T-cell (primary cell): ENCODE data around the gene LUC7L3. TPM values are rescaled to one million over a fixed set of nuclear protein-coding genes. Genes with fewer than 3 reads are reported as not detected.

Source experiments
- ATAC-seq, 4 experiments: fragments of 200-7000 bp in 3 of 4; fragments of 150-1000 bp in 1 of 4; cut with Tn5 transposase; replicated peaks in 1 of 4; 1 replicate in 3 of 4; 2 replicates in 1 of 4; pipeline ENCODE4 v1.10.0; 2021; ENCODE audit warnings: moderate library complexity in 3 of 4, mild to moderate bottlenecking in 2 of 4, moderate number of reproducible peaks in 1 of 4
- CTCF ChIA-PET, 2 donors: fragments of 300-600 bp; sonication (Branson Sonifier 250); formaldehyde crosslinking; loops; one replicate each; lab custom pipeline; 2022; ENCODE audit warnings: antibody characterized with exemption in 2 of 2; lab: Charles Lee
- POLR2A ChIA-PET, 2 donors: fragments of 300-600 bp; sonication (Branson Sonifier 250); formaldehyde crosslinking; loops; one replicate each; lab custom pipeline; 2022; ENCODE audit warnings: antibody characterized with exemption in 2 of 2; lab: Charles Lee
- DNase-seq, 35 experiments: peaks; one replicate each; pipeline versions ENCODE4 v3.0.0 to v3.0.0-alpha.2; 2013 to 2023
- H3K27ac ChIP-seq: one replicate; pipeline ENCODE4 v1.5.1; 2013; ENCODE audit warnings: low read length
- H3K27me3 ChIP-seq, 2 experiments: replicated peaks in 1 of 2; 1 replicate in 1 of 2; 2 replicates in 1 of 2; pipeline versions ENCODE4 v1.6.1 to v1.7.0; 2013; ENCODE audit warnings: low read length in 1 of 2, mixed read lengths in 1 of 2; ENCODE audit not compliant: control insufficient read depth in 2 of 2, insufficient read depth in 2 of 2; ENCODE audit errors: extremely low read depth in 1 of 2
- H3K36me3 ChIP-seq, 2 donors: 1 replicate in 1 of 2; 2 replicates in 1 of 2; pipeline versions ENCODE4 v1.6.1 to v1.7.0; 2013; ENCODE audit warnings: low read length in 1 of 2; ENCODE audit not compliant: control insufficient read depth in 2 of 2, insufficient read depth in 1 of 2; ENCODE audit errors: extremely low read depth in 1 of 2
- H3K4me1 ChIP-seq, 2 experiments: 1 replicate in 1 of 2; 2 replicates in 1 of 2; pipeline versions ENCODE4 v1.6.1 to v1.7.0; 2013; ENCODE audit warnings: low read length in 2 of 2, mixed read lengths in 1 of 2; ENCODE audit not compliant: insufficient read depth in 2 of 2, control insufficient read depth in 1 of 2; ENCODE audit errors: extremely low read depth in 1 of 2
- H3K4me3 ChIP-seq, 2 donors: 1 replicate in 1 of 2; 2 replicates in 1 of 2; pipeline versions ENCODE4 v1.5.1 to v1.7.0; 2013; ENCODE audit warnings: mild to moderate bottlenecking in 2 of 2, low read length in 1 of 2, moderate library complexity in 1 of 2; ENCODE audit not compliant: control insufficient read depth in 1 of 2; ENCODE audit errors: extremely low read depth in 1 of 2
- H3K9me3 ChIP-seq: 2 replicates; pipeline ENCODE4 v1.7.0; 2013
- H3K27ac Mint-ChIP-seq, 2 donors: one replicate each; pipeline ENCODE4 v1.8.0; 2020 to 2021; ENCODE audit warnings: mild to moderate bottlenecking in 2 of 2, mixed read lengths in 2 of 2
- H3K27me3 Mint-ChIP-seq, 2 donors: one replicate each; pipeline ENCODE4 v1.8.0; 2021 to 2022; ENCODE audit warnings: mixed read lengths in 2 of 2
- H3K36me3 Mint-ChIP-seq: one replicate; pipeline ENCODE4 v1.8.0; 2021; ENCODE audit warnings: mixed read lengths
- H3K4me1 Mint-ChIP-seq, 3 donors: one replicate each; pipeline ENCODE4 v1.8.0; 2020 to 2022; ENCODE audit warnings: mixed read lengths in 3 of 3, mild to moderate bottlenecking in 1 of 3
- H3K4me3 Mint-ChIP-seq, 3 donors: one replicate each; pipeline ENCODE4 v1.8.0; 2020 to 2022; ENCODE audit warnings: mild to moderate bottlenecking in 3 of 3, mixed read lengths in 3 of 3, moderate library complexity in 3 of 3
- H3K9me3 Mint-ChIP-seq, 3 donors: one replicate each; pipeline ENCODE4 v1.8.0; 2020 to 2022; ENCODE audit warnings: mixed read lengths in 3 of 3
- WGBS: methylation state at CpG from one replicate; pipeline ENCODE4 v1.1.5; 2013; ENCODE audit warnings: missing lambda C conversion rate; ENCODE audit not compliant: insufficient coverage; 5-methylcytosine and 5-hydroxymethylcytosine counted together
- total RNA-seq, 35 experiments: library from RNA in 6 of 35; stranded (reverse) in 6 of 35; fragments of 120-200 nt in 1 of 35; gene quantifications; one replicate each; pipeline versions ENCODE4 v1.2.1 to v1.2.4 and lab custom pipeline; 2013 to 2026

Gene LUC7L3
- total RNA-seq, 5 donors from 2014 or later (not counting 1 experiment from before 2014, with no cell fraction given), result 126 to 273 (median 232) TPM

- Mint-ChIP-seq H3K4me1 (peaks cover 28 to 35% (median 31%) of the 10 kb centered on the region in 3 donors), H3K27ac (peak overlapping the region; percentile 74 to 82), H3K4me3 (peak overlapping the region; percentile 64 to 73 (median 64)), H3K36me3 (no peaks in the 10 kb centered on the region), H3K27me3 (peaks cover 0 to 2% of the 10 kb centered on the region in 2 donors), H3K9me3 (no peaks in the 10 kb centered on the region)
- Histone ChIP-seq H3K4me1 (peaks cover 12 to 36% of the 10 kb centered on the region in 2 experiments), H3K27me3 (peaks cover 0 to 18% of the 10 kb centered on the region in 2 experiments), H3K9me3 (no peaks in the 10 kb centered on the region), H3K36me3 (no peaks in the 10 kb centered on the region), H3K4me3 (peak overlapping the region in 1 of 2 donors; percentile 54), H3K27ac (peak overlapping the region; percentile 7)
- 20% methylated on average over 2 of the region's 9 CpGs for WGBS
- CTCF ChIA-PET, result interaction anchor here in 1 of 2 donors (0.6 to 1.8 kb wide), 4 partner anchors 16 to 182 kb away, joined by 3 to 6 read pairs (median 4); no protein-coding TSS in a partner anchor
- POLR2A ChIA-PET, result interaction anchor here (0.6 kb wide), 7 partner anchors 11 to 386 kb away, joined by 3 to 14 read pairs (median 7); partner anchors contain the start of gene LUC7L3 (in 1 of the 2)
- ATAC-seq (peak; percentile 73 to 86 (median 82)), DNase-seq (peak in 33 of 35 experiments; percentile 18 to 77 (median 41))
Measured at GRCh38 chr17:50779747-50780353, 60.4 kb downstream of the LUC7L3 start.

GRCh38 chr17:50781167-50781566 is 61.8 kb downstream of the LUC7L3 start:
- no peak for ATAC-seq
- no peak overlapping the region for H3K27ac ChIP-seq
- POLR2A ChIA-PET, result no interaction called here

GRCh38 chr17:50783193-50783660 is 63.8 kb downstream of the LUC7L3 start:
- Mint-ChIP-seq H3K9me3 (no peaks in the 10 kb centered on the region), H3K36me3 (no peaks in the 10 kb centered on the region), H3K27ac (peak overlapping the region in 1 of 2 donors; percentile 78), H3K4me3 (peak overlapping the region in 1 of 3 donors; percentile 5), H3K4me1 (peaks cover 28 to 35% (median 31%) of the 10 kb centered on the region in 3 donors), H3K27me3 (peaks cover 0 to 2% of the 10 kb centered on the region in 2 donors)
- 26% methylated on average over 6 of the region's 7 CpGs for WGBS
- Histone ChIP-seq H3K4me1 (peaks cover 12 to 36% of the 10 kb centered on the region in 2 experiments), H3K36me3 (no peaks in the 10 kb centered on the region), H3K4me3 (no peak overlapping the region), H3K9me3 (no peaks in the 10 kb centered on the region), H3K27ac (no peak overlapping the region), H3K27me3 (peaks cover 0 to 18% of the 10 kb centered on the region in 2 experiments)
- peak; percentile 35 to 85 (median 67) for DNase-seq
- ATAC-seq, result peak; percentile 56 to 71 (median 62)
- POLR2A ChIA-PET, result interaction anchor here in 1 of 2 donors (0.5 kb wide), 1 partner anchor 12 kb away, joined by 3 read pairs; no protein-coding TSS in a partner anchor
- CTCF ChIA-PET, result interaction anchor here (0.6 to 1.5 kb wide), 17 partner anchors 13 to 422 kb away, joined by 3 to 16 read pairs (median 4); no protein-coding TSS in a partner anchor

More at GRCh38 chr17:50781167-50781566, 61.8 kb downstream of the LUC7L3 start:
- Histone ChIP-seq H3K4me3 (peak overlapping the region; percentile 18 to 52), H3K36me3 (no peaks in the 10 kb centered on the region), H3K9me3 (no peaks in the 10 kb centered on the region), H3K27me3 (peaks cover 0 to 18% of the 10 kb centered on the region in 2 experiments), H3K4me1 (peaks cover 12 to 36% of the 10 kb centered on the region in 2 experiments)
- H3K36me3 Mint-ChIP-seq, result no peaks in the 10 kb centered on the region
- peaks cover 0 to 2% of the 10 kb centered on the region in 2 donors for H3K27me3 Mint-ChIP-seq
- peak overlapping the region; percentile 67 to 73 (median 71) for H3K4me3 Mint-ChIP-seq
- H3K27ac Mint-ChIP-seq, result no peak overlapping the region
- CTCF ChIA-PET, result no interaction called here
- no peaks in the 10 kb centered on the region for H3K9me3 Mint-ChIP-seq
- H3K4me1 Mint-ChIP-seq, result peaks cover 28 to 35% (median 31%) of the 10 kb centered on the region in 3 donors
- WGBS, result 45% methylated on average over 31 of the region's 38 CpGs
- peak in 1 of 35 experiments; percentile 7 for DNase-seq

GRCh38 chr17:50783905-50784304 is 64.5 kb downstream of the LUC7L3 start:
- Mint-ChIP-seq H3K36me3 (no peaks in the 10 kb centered on the region), H3K9me3 (no peaks in the 10 kb centered on the region), H3K4me1 (peaks cover 22 to 29% (median 26%) of the 10 kb centered on the region in 3 donors), H3K4me3 (no peak overlapping the region), H3K27me3 (peaks cover 0 to 2% of the 10 kb centered on the region in 2 donors), H3K27ac (no peak overlapping the region)
- ATAC-seq (no peak), DNase-seq (no peak)
- Histone ChIP-seq H3K9me3 (no peaks in the 10 kb centered on the region), H3K27me3 (peaks cover 0 to 18% of the 10 kb centered on the region in 2 experiments), H3K36me3 (no peaks in the 10 kb centered on the region), H3K27ac (no peak overlapping the region), H3K4me3 (no peak overlapping the region), H3K4me1 (peaks cover 12 to 35% of the 10 kb centered on the region in 2 experiments)
- CTCF ChIA-PET, result interaction anchor here (0.6 to 1.5 kb wide), 3 partner anchors 65 to 180 kb away, joined by 3 read pairs; no protein-coding TSS in a partner anchor
- whole genome bisulfite sequencing, result no CpG with 5 or more reads among the region's 2 CpGs
- POLR2A ChIA-PET, result no interaction called here

GRCh38 chr17:50785126-50785525 is 65.7 kb downstream of the LUC7L3 start:
- Histone ChIP-seq H3K4me3 (no peak overlapping the region), H3K27ac (no peak overlapping the region), H3K9me3 (no peaks in the 10 kb centered on the region), H3K4me1 (peaks cover 9 to 23% of the 10 kb centered on the region in 2 experiments), H3K36me3 (no peaks in the 10 kb centered on the region), H3K27me3 (peaks cover 0 to 18% of the 10 kb centered on the region in 2 experiments)
- Mint-ChIP-seq H3K9me3 (no peaks in the 10 kb centered on the region), H3K27me3 (peaks cover 0 to 2% of the 10 kb centered on the region in 2 donors), H3K36me3 (no peaks in the 10 kb centered on the region), H3K27ac (no peak overlapping the region), H3K4me3 (no peak overlapping the region), H3K4me1 (peaks cover 10 to 18% (median 14%) of the 10 kb centered on the region in 3 donors)
- ChIA-PET CTCF (interaction anchor here in 1 of 2 donors (0.6 to 1.2 kb wide), 4 partner anchors 57 to 213 kb away, joined by 3 to 5 read pairs (median 3); no protein-coding TSS in a partner anchor), POLR2A (no interaction called here)
- DNase-seq (no peak), ATAC-seq (no peak)
- 50% methylated on average over 2 of the region's 4 CpGs for WGBS

- no peak overlapping the region for H3K27ac Mint-ChIP-seq
- no peaks in the 10 kb centered on the region for H3K36me3 Mint-ChIP-seq
- CTCF ChIA-PET, result no interaction called here
- no peak overlapping the region for H3K4me3 Mint-ChIP-seq
- DNase-seq, result no peak
- Histone ChIP-seq H3K4me3 (no peak overlapping the region), H3K9me3 (no peaks in the 10 kb centered on the region), H3K4me1 (peaks cover 3 to 14% of the 10 kb centered on the region in 2 experiments), H3K36me3 (no peaks in the 10 kb centered on the region), H3K27ac (no peak overlapping the region), H3K27me3 (peaks cover 0 to 16% of the 10 kb centered on the region in 2 experiments)
- 75% methylated on average over 7 of the region's 9 CpGs for WGBS
- ATAC-seq, result no peak
- POLR2A ChIA-PET, result interaction anchor here in 1 of 2 donors (0.6 kb wide), 1 partner anchor 1775 kb away, joined by 3 read pairs; no protein-coding TSS in a partner anchor
- H3K27me3 Mint-ChIP-seq, result peaks cover 0 to 2% of the 10 kb centered on the region in 2 donors
- H3K4me1 Mint-ChIP-seq, result peaks cover 6 to 13% (median 9%) of the 10 kb centered on the region in 3 donors
- H3K9me3 Mint-ChIP-seq, result no peaks in the 10 kb centered on the region
Measured at GRCh38 chr17:50785946-50786570, 66.7 kb downstream of the LUC7L3 start.
